LNCaP clone FGC (cell line): ENCODE results near the gene OR9G1.

Experiments used
- DNase-seq: peaks from one replicate; pipeline ENCODE4 v3.0.0-alpha.2; 2011; ENCODE audit warnings: low read depth
- H3K4me3 ChIP-seq: 2 replicates; pipeline ENCODE4 v1.5.1; 2011; ENCODE audit warnings: mild to moderate bottlenecking, low read depth, low read length, control low read depth
- TF ChIP-seq, protein P1 (sequence below): IDR thresholded peaks from 2 replicates; pipeline ENCODE4 v1.5.1; 2012; ENCODE audit warnings: mild to moderate bottlenecking; ENCODE audit not compliant: control insufficient read depth, insufficient read depth; ENCODE audit errors: extremely low read depth

The OR9G1 gene

DNA sequence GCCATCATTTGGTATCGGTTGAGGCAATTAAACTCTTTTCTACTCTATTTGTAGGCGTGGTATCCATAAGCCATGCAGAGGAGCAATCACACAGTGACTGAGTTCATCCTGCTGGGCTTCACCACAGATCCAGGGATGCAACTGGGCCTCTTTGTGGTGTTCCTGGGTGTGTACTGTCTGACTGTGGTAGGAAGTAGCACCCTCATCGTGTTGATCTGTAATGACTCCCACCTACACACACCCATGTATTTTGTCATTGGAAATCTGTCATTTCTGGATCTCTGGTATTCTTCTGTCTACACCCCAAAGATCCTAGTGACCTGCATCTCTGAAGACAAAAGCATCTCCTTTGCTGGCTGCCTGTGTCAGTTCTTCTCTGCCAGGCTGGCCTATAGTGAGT, 41.2 kb downstream of the OR9G1 start:
- H3K4me3 ChIP-seq, result no peak overlapping the region
- TF ChIP-seq, protein P1, sequence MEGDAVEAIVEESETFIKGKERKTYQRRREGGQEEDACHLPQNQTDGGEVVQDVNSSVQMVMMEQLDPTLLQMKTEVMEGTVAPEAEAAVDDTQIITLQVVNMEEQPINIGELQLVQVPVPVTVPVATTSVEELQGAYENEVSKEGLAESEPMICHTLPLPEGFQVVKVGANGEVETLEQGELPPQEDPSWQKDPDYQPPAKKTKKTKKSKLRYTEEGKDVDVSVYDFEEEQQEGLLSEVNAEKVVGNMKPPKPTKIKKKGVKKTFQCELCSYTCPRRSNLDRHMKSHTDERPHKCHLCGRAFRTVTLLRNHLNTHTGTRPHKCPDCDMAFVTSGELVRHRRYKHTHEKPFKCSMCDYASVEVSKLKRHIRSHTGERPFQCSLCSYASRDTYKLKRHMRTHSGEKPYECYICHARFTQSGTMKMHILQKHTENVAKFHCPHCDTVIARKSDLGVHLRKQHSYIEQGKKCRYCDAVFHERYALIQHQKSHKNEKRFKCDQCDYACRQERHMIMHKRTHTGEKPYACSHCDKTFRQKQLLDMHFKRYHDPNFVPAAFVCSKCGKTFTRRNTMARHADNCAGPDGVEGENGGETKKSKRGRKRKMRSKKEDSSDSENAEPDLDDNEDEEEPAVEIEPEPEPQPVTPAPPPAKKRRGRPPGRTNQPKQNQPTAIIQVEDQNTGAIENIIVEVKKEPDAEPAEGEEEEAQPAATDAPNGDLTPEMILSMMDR, result no peak
- DNase-seq, result no peak

DNA sequence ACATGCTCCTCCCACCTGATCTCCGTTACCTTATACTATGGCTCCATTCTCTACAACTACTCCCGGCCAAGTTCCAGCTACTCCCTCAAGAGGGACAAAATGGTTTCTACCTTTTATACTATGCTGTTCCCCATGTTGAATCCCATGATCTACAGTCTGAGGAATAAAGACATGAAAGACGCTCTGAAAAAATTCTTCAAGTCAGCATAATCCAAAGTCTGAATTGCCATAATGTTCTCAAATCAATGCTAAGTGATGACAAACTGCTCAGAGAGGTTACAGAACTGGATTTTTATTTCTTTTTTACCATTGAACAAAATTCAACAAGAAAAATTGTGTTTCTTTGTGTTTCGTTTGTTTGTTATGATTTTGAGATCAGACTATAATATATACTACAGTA, 42.0 kb downstream of the OR9G1 start:
- TF ChIP-seq, protein P1, result no peak
- DNase-seq, result no peak
- no peak overlapping the region for H3K4me3 ChIP-seq

DNA sequence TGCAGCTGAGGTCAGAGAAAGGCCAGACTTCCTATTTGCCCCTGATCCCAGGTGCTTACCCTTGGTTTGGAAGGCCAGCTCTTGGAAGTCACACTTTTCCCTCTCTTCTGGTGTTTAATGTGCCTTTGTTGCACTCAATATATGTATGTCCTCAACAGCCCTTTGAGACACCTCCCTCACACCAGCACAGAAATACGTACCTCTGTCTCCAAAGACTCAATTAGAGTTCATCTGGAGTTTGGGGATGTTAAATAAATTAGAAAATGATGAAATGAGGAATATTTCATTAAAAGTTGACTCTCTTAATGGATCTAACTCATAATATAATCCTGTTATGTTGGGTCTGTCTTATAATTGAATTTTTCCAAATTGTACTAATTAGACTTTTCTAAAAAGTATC, 49.7 kb downstream of the OR9G1 start, which contains the start of gene OR9G4:
OR9G4 (minus strand) TSS at position 101 of the 400 bp plus-strand sequence. CDS start 4,931 bp downstream, outside the sequence.
- DNase-seq, result no peak
- no peak within 1 kb of the TSS for H3K4me3 ChIP-seq
- TF ChIP-seq, protein P1, result no peak

DNA sequence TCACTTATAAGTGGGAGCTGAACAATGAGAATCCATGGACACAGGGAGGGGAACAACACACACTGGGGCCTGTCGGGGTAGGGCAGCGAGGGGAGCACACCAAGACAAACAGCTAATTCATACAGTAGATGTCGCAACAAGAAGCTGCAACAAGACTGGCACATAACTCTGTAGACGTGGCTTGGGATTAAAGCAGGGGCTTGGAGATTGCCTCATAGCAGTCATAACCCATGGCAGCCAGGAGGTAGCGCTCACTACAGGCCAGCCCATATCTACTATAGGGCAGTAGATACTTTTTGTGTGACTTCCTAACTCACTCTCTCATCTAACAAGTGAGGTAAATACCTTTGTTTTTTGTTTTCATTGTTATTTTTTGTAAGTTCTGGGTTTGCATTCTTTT, 51.3 kb downstream of the OR9G1 start:
- H3K4me3 ChIP-seq, result no peak overlapping the region
- DNase-seq, result no peak
- TF ChIP-seq, protein P1, result no peak

DNA sequence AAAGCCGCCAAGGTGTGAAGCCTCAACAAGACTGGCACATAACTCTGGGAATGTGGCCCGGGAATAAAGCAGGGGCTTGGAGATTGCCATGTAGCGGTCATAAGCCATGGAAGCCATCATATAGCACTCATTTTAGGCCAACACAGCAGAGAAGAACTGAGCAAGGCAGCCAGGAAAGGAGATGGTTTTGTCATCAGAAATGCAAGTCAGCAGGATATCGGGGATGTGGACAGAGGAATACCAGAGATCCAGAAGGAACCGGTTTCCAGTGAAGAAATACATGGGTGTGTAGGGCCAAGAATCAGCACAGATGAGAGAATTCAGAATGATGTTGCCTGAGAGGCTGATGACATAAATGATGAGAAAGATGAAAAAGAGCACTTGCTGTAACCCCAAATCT, 52.6 kb downstream of the OR9G1 start:
- DNase-seq, result no peak
- TF ChIP-seq, protein P1, result no peak
- no peak overlapping the region for H3K4me3 ChIP-seq
